BE2C (cell line): Measurements from ENCODE around the gene LDB1.

Experiments used
- DNase-seq: peaks from one replicate; pipeline ENCODE4 v3.0.0-alpha.2; 2020
- H3K27me3 ChIP-seq: fragments of 250-450 bp; sonication (Bioruptor Pico); 2 replicates; pipeline ENCODE4 v1.5.1; 2020; ENCODE audit warnings: mild to moderate bottlenecking
- H3K36me3 ChIP-seq: fragments of 250-450 bp; sonication (Bioruptor Pico); 2 replicates; pipeline ENCODE4 v1.5.1; 2020; ENCODE audit warnings: mild to moderate bottlenecking
- H3K4me1 ChIP-seq: fragments of 250-450 bp; sonication (Bioruptor Pico); 2 replicates; pipeline ENCODE4 v1.5.1; 2020
- H3K4me3 ChIP-seq: 2 replicates; pipeline ENCODE4 v1.5.1; 2011; ENCODE audit warnings: low read depth, low read length
- H3K9me3 ChIP-seq: fragments of 250-450 bp; sonication (Bioruptor Pico); 2 replicates; pipeline ENCODE4 v1.5.1; 2020
- TF ChIP-seq, protein P1 (sequence below): IDR thresholded peaks from 2 replicates; pipeline ENCODE4 v1.5.1; 2012; ENCODE audit warnings: mild to moderate bottlenecking, low read depth, low read length

The LDB1 gene

DNA sequence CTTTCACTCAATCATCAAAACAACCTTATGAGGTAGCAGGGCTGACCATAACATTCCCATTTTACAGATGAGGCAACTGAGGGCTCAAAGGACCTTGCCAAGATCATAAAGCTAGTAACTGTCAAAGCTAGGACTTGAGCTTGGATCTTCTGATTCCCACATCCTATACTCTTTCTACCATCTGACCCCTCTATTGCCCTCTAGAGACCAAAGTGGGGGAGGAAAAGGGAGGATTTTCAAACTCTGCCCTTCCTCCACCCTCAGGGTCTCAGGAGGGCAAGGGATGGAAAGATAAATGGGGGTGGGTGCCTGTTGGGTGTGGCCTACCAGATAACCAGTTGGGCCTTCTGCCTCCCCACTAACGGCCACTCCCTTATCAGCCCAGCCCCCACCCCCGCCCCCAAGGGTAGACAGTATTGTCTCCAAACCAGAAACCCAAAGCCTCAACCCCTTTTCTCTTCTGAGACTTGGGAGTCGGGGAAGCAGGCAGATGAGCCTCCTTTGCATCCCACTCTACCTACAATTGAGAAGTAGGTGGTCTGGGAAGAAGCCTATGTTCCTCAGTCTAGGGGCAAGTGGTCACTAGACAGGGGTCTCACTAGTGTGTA is 7.9 kb downstream of the LDB1 start:
- Histone ChIP-seq H3K36me3 (peaks cover 44% of the 10 kb centered on the region), H3K9me3 (no peaks in the 10 kb centered on the region), H3K4me3 (no peak overlapping the region), H3K4me1 (peaks cover 23% of the 10 kb centered on the region), H3K27me3 (no peaks in the 10 kb centered on the region)
- TF ChIP-seq, protein P1, sequence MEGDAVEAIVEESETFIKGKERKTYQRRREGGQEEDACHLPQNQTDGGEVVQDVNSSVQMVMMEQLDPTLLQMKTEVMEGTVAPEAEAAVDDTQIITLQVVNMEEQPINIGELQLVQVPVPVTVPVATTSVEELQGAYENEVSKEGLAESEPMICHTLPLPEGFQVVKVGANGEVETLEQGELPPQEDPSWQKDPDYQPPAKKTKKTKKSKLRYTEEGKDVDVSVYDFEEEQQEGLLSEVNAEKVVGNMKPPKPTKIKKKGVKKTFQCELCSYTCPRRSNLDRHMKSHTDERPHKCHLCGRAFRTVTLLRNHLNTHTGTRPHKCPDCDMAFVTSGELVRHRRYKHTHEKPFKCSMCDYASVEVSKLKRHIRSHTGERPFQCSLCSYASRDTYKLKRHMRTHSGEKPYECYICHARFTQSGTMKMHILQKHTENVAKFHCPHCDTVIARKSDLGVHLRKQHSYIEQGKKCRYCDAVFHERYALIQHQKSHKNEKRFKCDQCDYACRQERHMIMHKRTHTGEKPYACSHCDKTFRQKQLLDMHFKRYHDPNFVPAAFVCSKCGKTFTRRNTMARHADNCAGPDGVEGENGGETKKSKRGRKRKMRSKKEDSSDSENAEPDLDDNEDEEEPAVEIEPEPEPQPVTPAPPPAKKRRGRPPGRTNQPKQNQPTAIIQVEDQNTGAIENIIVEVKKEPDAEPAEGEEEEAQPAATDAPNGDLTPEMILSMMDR, result peak; percentile 37
- no peak for DNase-seq

DNA sequence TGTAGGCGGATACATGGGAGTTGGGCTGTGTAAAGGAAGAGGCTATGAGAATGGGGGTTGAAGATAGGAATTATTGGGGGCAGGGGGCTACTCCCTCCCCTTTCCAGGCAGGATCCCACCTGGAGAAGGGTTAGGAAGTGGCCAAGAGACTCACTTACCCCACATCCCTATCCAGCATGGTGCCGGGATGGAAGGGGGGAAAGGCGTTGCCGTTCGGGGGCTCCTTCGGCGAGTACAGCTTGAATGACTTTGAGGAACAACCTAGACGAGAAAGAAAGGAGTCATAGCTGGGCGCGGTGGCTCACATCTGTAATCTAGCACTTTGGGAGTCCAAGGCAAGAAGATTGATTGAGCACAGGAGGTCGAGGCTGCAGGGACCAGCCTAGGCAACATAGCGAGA is 8.9 kb downstream of the LDB1 start:
- no peak for DNase-seq
- Histone ChIP-seq H3K4me1 (peaks cover 16% of the 10 kb centered on the region), H3K4me3 (no peak overlapping the region), H3K27me3 (no peaks in the 10 kb centered on the region), H3K36me3 (peaks cover 51% of the 10 kb centered on the region), H3K9me3 (no peaks in the 10 kb centered on the region)
- TF ChIP-seq, protein P1, result no peak

- TF ChIP-seq, protein P1, result no peak
- H3K4me1 ChIP-seq, result peaks cover 7% of the 10 kb centered on the region
- H3K9me3 ChIP-seq, result no peaks in the 10 kb centered on the region
- DNase-seq, result no peak
- H3K27me3 ChIP-seq, result no peaks in the 10 kb centered on the region
- no peak overlapping the region for H3K4me3 ChIP-seq
- H3K36me3 ChIP-seq, result peaks cover 51% of the 10 kb centered on the region
Measured at GRCh38 chr10:102109166-102110116, 10.7 kb downstream of the LDB1 start.

GRCh38 chr10:102106998-102107397 is 13.2 kb downstream of the LDB1 start:
- Histone ChIP-seq H3K4me1 (no peaks in the 10 kb centered on the region), H3K9me3 (no peaks in the 10 kb centered on the region), H3K27me3 (no peaks in the 10 kb centered on the region), H3K4me3 (no peak overlapping the region), H3K36me3 (peaks cover 57% of the 10 kb centered on the region)
- no peak for DNase-seq
- TF ChIP-seq, protein P1, result no peak

DNA sequence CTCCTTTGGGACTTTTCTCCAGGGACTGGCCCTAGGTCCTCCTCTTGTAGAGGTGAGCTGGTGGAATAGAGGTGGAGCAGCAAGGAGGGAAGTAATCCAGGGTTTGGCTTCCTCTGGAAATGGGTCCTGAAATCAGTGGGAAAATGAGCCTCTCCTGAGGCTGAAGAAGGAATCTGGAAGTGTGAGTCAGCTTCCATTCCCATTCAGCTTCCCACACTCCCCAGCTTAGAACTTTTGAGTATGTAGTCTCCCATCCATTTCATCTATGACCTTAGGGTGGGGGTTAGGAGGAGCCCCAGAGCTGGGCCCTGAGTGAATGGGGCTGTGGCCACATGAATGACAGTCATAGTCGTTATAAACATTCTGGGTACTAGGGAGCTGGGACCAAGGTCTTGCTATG is 17.7 kb downstream of the LDB1 start:
- H3K4me1 ChIP-seq, result no peaks in the 10 kb centered on the region
- DNase-seq, result no peak
- no peak overlapping the region for H3K4me3 ChIP-seq
- H3K27me3 ChIP-seq, result no peaks in the 10 kb centered on the region
- no peaks in the 10 kb centered on the region for H3K9me3 ChIP-seq
- H3K36me3 ChIP-seq, result peaks cover 13% of the 10 kb centered on the region
- TF ChIP-seq, protein P1, result no peak

- no peaks in the 10 kb centered on the region for H3K9me3 ChIP-seq
- no peak overlapping the region for H3K4me3 ChIP-seq
- DNase-seq, result no peak
- peaks cover 6% of the 10 kb centered on the region for H3K36me3 ChIP-seq
- TF ChIP-seq, protein P1, result peak; percentile 17; the same call in 1 of the 2 replicates
- no peaks in the 10 kb centered on the region for H3K4me1 ChIP-seq
- no peaks in the 10 kb centered on the region for H3K27me3 ChIP-seq
Measured at GRCh38 chr10:102101152-102101551, 19.0 kb downstream of the LDB1 start.
